ENCODE results near the gene ATXN2.

- TF ChIP-seq POLR2A (IDR thresholded peaks at IDR 0.05) (no peak), CTCF (IDR thresholded peaks at IDR 0.05) (no peak), POLR2AphosphoS5 (IDR thresholded peaks at IDR 0.05) (no peak)
These were observed 92.9 kb downstream of the ATXN2 start for GRCh38 chr12:111506260-111506659.

Measured in breast epithelium (tissue), 3 donors.